Endodermal cell (in vitro differentiated cells): ENCODE data around the gene MX1. TPM values are rescaled to one million over a fixed set of nuclear protein-coding genes. Genes with fewer than 3 reads are reported as not detected.

Experiments
- DNase-seq: peaks from one replicate; pipeline ENCODE4 v3.0.0-alpha.2; 2017
- H3K27ac ChIP-seq: 2 replicates; pipeline ENCODE4 v1.5.1; 2013; ENCODE audit warnings: mild to moderate bottlenecking, low read depth, low read length, moderate library complexity
- H3K27me3 ChIP-seq: 2 replicates; pipeline ENCODE4 v1.6.1; 2013; ENCODE audit warnings: mild to moderate bottlenecking, low read length, moderate library complexity; ENCODE audit not compliant: insufficient read depth, control insufficient read depth, poor library complexity, severe bottlenecking
- H3K36me3 ChIP-seq: 2 replicates; pipeline ENCODE4 v1.7.0; 2013; ENCODE audit warnings: mild to moderate bottlenecking, low read length, moderate library complexity; ENCODE audit not compliant: control insufficient read depth, insufficient read depth
- H3K4me1 ChIP-seq: one replicate; pipeline ENCODE4 v1.7.0; 2013; ENCODE audit warnings: low read length; ENCODE audit not compliant: control insufficient read depth, insufficient read depth
- H3K4me3 ChIP-seq: 2 replicates; pipeline ENCODE4 v1.5.1; 2013; ENCODE audit warnings: mild to moderate bottlenecking, low read length, moderate library complexity
- H3K9ac ChIP-seq: 2 replicates; pipeline ENCODE4 v1.6.1; 2013; ENCODE audit warnings: mild to moderate bottlenecking, low read length, moderate library complexity; ENCODE audit not compliant: poor library complexity, severe bottlenecking; ENCODE audit errors: extremely low read depth
- H3K9me3 ChIP-seq: 2 replicates; pipeline ENCODE4 v1.6.1; 2013; ENCODE audit warnings: mild to moderate bottlenecking, low read length, moderate library complexity; ENCODE audit not compliant: control insufficient read depth
- H3K27ac Mint-ChIP-seq: 2 replicates; pipeline ENCODE4 v1.8.0; 2020; ENCODE audit warnings: mixed read lengths
- H3K27me3 Mint-ChIP-seq: 2 replicates; pipeline ENCODE4 v1.8.0; 2021; ENCODE audit warnings: mild to moderate bottlenecking, mixed read lengths; ENCODE audit not compliant: insufficient read depth
- H3K36me3 Mint-ChIP-seq: 2 replicates; pipeline ENCODE4 v1.8.0; 2020; ENCODE audit warnings: low read depth, mixed read lengths
- H3K4me1 Mint-ChIP-seq: 2 replicates; pipeline ENCODE4 v1.8.0; 2020; ENCODE audit warnings: mixed read lengths
- H3K4me3 Mint-ChIP-seq: 2 replicates; pipeline ENCODE4 v1.8.0; 2020; ENCODE audit warnings: mild to moderate bottlenecking, moderate library complexity, mixed read lengths
- H3K9me3 Mint-ChIP-seq: 2 replicates; pipeline ENCODE4 v1.8.0; 2020; ENCODE audit warnings: mild to moderate bottlenecking, mixed read lengths
- WGBS, 2 experiments: methylation state at CpG; one replicate each; pipeline versions ENCODE4 v1.1.5 to v1.1.7; 2013; ENCODE audit warnings: missing lambda C conversion rate in 2 of 2, mixed read lengths in 1 of 2; ENCODE audit not compliant: insufficient coverage in 1 of 2, insufficient read length in 1 of 2; 5-methylcytosine and 5-hydroxymethylcytosine counted together
- total RNA-seq, 2 donors: library from RNA; stranded (reverse); fragmentation: NEBNext Ultra II Directional in 1 of 2; extraction: Animal tissue kit (Norgen Biotek cat#: 25700) in 1 of 2; gene quantifications; 2 replicates in 1 of 2; 3 replicates in 1 of 2; pipeline ENCODE4 v1.2.1, GENCODE V29; 2021
- TF ChIP-seq, protein P1 (sequence below): fragments of 200-600 bp; sonication (generic); conservative IDR thresholded peaks from 2 replicates; pipeline ENCODE4 v1.5.0; 2021; ENCODE audit warnings: antibody characterized with exemption, mild to moderate bottlenecking

MX1 gene
- total RNA-seq, 2 donors from 2014 or later = 0.42 to 0.84 TPM

DNA sequence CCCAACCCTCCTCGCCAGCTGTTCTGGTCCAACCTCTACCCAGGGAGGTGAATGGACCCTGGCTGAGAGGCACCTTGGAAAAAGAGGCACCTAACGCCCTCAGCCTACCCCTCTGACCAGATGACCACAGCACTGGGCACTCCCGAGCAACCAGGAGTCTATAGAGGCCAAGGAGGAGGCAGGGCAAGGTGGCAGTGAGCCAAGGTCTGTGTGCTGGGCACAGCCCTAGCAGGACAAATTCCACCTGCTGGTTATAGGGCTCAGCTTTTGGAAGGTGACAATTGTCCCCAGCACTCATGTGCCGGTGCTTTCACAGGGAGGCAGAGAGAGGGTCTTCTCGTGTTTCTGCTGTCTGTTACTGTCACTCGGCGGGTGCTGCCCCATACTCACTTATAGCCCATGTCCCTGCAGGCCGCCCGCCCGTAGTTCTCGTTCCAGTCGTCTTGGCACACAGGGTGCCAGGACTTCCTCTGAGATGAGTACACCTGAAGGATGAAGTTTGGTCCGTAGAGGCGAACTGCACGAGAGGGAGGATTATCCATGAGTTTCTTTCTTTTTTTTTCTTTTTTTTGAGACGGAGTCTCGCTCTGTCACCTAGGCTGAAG, 54.1 kb downstream of the MX1 start:
- H3K36me3 ChIP-seq = no peaks in the 10 kb centered on the region
- H3K9ac ChIP-seq = no peak overlapping the region
- Mint-ChIP-seq H3K4me1 (peaks cover 15% of the 10 kb centered on the region), H3K9me3 (no peaks in the 10 kb centered on the region), H3K36me3 (no peaks in the 10 kb centered on the region), H3K27me3 (no peaks in the 10 kb centered on the region), H3K4me3 (no peak overlapping the region), H3K27ac (no peak overlapping the region)
- no peaks in the 10 kb centered on the region for H3K9me3 ChIP-seq
- no peak overlapping the region for H3K4me3 ChIP-seq
- 91 to 96% methylated on average over 12 to 17 of the region's 17 CpGs for WGBS, 2 experiments
- DNase-seq = no peak
- H3K4me1 ChIP-seq = peaks cover 3% of the 10 kb centered on the region
- no peak overlapping the region for H3K27ac ChIP-seq
- TF ChIP-seq, protein P1, sequence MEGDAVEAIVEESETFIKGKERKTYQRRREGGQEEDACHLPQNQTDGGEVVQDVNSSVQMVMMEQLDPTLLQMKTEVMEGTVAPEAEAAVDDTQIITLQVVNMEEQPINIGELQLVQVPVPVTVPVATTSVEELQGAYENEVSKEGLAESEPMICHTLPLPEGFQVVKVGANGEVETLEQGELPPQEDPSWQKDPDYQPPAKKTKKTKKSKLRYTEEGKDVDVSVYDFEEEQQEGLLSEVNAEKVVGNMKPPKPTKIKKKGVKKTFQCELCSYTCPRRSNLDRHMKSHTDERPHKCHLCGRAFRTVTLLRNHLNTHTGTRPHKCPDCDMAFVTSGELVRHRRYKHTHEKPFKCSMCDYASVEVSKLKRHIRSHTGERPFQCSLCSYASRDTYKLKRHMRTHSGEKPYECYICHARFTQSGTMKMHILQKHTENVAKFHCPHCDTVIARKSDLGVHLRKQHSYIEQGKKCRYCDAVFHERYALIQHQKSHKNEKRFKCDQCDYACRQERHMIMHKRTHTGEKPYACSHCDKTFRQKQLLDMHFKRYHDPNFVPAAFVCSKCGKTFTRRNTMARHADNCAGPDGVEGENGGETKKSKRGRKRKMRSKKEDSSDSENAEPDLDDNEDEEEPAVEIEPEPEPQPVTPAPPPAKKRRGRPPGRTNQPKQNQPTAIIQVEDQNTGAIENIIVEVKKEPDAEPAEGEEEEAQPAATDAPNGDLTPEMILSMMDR = no peak
- no peaks in the 10 kb centered on the region for H3K27me3 ChIP-seq

DNA sequence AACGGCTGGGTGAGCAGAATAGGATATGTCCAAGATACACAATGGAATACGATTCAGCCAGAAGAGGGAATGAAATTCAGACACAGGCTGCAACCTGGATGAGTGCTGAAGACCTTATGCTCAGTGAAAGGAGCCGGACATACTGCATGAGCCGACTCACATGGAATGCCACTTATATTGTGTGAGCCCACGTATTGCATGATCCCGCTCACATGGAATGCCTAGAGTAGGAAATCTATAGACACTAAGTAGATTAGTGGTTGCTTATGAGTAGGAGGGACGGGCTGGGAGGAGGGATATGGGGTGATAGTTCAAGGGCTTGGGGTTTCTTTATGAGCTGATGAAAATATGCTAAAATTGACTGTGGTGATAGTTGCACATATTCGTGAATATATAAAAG, 55.2 kb downstream of the MX1 start:
- Mint-ChIP-seq H3K4me1 (peaks cover 15% of the 10 kb centered on the region), H3K27ac (no peak overlapping the region), H3K36me3 (no peaks in the 10 kb centered on the region), H3K4me3 (no peak overlapping the region), H3K27me3 (no peaks in the 10 kb centered on the region), H3K9me3 (no peaks in the 10 kb centered on the region)
- H3K4me1 ChIP-seq = peaks cover 3% of the 10 kb centered on the region
- no peak overlapping the region for H3K4me3 ChIP-seq
- WGBS, 2 experiments = 94 to 95% methylated on average over 6 to 7 of the region's 8 CpGs
- H3K27ac ChIP-seq = no peak overlapping the region
- TF ChIP-seq, protein P1 = no peak
- no peak overlapping the region for H3K9ac ChIP-seq
- DNase-seq = no peak
- no peaks in the 10 kb centered on the region for H3K36me3 ChIP-seq
- no peaks in the 10 kb centered on the region for H3K27me3 ChIP-seq
- H3K9me3 ChIP-seq = no peaks in the 10 kb centered on the region

DNA sequence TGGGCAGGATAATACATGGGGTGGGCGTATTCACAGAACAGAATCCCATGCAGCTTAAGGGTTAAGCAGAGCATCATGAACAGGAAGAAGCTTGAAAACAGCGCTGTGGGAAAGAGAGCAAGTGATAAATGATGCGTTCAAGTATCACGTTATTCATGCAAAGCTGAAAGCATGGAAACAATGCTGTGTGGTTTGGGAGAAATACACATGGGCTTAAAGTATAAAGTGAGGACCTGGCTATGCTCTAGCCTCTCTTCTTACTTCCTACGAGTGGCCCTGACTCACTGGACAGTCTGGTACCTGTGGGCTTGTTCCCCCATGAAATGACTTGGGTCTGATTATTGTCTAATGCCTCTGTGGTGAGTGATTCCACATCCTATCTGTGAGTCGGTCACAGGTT, 56.3 kb downstream of the MX1 start:
- no peak overlapping the region for H3K27ac ChIP-seq
- 87 to 90% methylated on average over 6 of the region's 6 CpGs for WGBS, 2 experiments
- H3K4me1 ChIP-seq = peaks cover 3% of the 10 kb centered on the region
- no peaks in the 10 kb centered on the region for H3K36me3 ChIP-seq
- no peak overlapping the region for H3K4me3 ChIP-seq
- H3K9ac ChIP-seq = no peak overlapping the region
- Mint-ChIP-seq H3K4me1 (peaks cover 13% of the 10 kb centered on the region), H3K36me3 (peaks cover 7% of the 10 kb centered on the region), H3K27ac (no peak overlapping the region), H3K27me3 (no peaks in the 10 kb centered on the region), H3K4me3 (no peak overlapping the region), H3K9me3 (no peaks in the 10 kb centered on the region)
- TF ChIP-seq, protein P1 = no peak
- no peak for DNase-seq
- H3K9me3 ChIP-seq = no peaks in the 10 kb centered on the region
- H3K27me3 ChIP-seq = no peaks in the 10 kb centered on the region
